Nephron (organoid): ENCODE data around the gene LGMN.
A peak's percentile ranks its signal among the peaks of the same experiment; 100 is the strongest.

Experiments
- H3K27ac Mint-ChIP-seq, 3 experiments: 2 replicates each; pipeline ENCODE4 v1.8.0; 2020; ENCODE audit warnings: mixed read lengths in 3 of 3, mild to moderate bottlenecking in 2 of 3, moderate library complexity in 1 of 3
- H3K27me3 Mint-ChIP-seq: 2 replicates; pipeline ENCODE4 v1.8.0; 2021; ENCODE audit warnings: low read depth, mild to moderate bottlenecking, moderate library complexity, mixed read lengths
- H3K36me3 Mint-ChIP-seq: 2 replicates; pipeline ENCODE4 v1.8.0; 2020; ENCODE audit warnings: low read depth, mixed read lengths
- H3K4me1 Mint-ChIP-seq: 2 replicates; pipeline ENCODE4 v1.8.0; 2020; ENCODE audit warnings: mixed read lengths
- H3K4me3 Mint-ChIP-seq, 3 experiments: 2 replicates each; pipeline ENCODE4 v1.8.0; 2020; ENCODE audit warnings: mild to moderate bottlenecking in 3 of 3, mixed read lengths in 3 of 3, moderate library complexity in 2 of 3
- H3K9me3 Mint-ChIP-seq: 2 replicates; pipeline ENCODE4 v1.8.0; 2020; ENCODE audit warnings: mixed read lengths
- CTCF ChIP-seq, 3 experiments: fragments of 200-600 bp; sonication (generic); IDR thresholded peaks; one replicate each; pipeline ENCODE4 v1.5.0; 2021; ENCODE audit warnings: antibody characterized with exemption in 3 of 3; ENCODE audit not compliant: unreplicated experiment in 3 of 3

LGMN gene

GRCh38 chr14:92698393-92698792 is 50.0 kb downstream of the LGMN start:
- Mint-ChIP-seq H3K4me1 (peaks cover 6% of the 10 kb centered on the region), H3K9me3 (no peaks in the 10 kb centered on the region), H3K27ac (no peak overlapping the region), H3K4me3 (no peak overlapping the region), H3K27me3 (peaks cover 11% of the 10 kb centered on the region), H3K36me3 (peaks cover 6% of the 10 kb centered on the region)
- no peak for TF ChIP-seq CTCF (IDR thresholded peaks at IDR 0.05; ENCODE audit: unreplicated experiment in 3 of 3)

GRCh38 chr14:92696366-92696765 is 52.1 kb downstream of the LGMN start:
- Mint-ChIP-seq H3K36me3 (no peaks in the 10 kb centered on the region), H3K27me3 (peaks cover 11% of the 10 kb centered on the region), H3K9me3 (no peaks in the 10 kb centered on the region), H3K4me3 (no peak overlapping the region), H3K27ac (no peak overlapping the region), H3K4me1 (peaks cover 6% of the 10 kb centered on the region)
- no peak for TF ChIP-seq CTCF (IDR thresholded peaks at IDR 0.05; ENCODE audit: unreplicated experiment in 3 of 3)

GRCh38 chr14:92695562-92695961 is 52.9 kb downstream of the LGMN start:
- no peak for TF ChIP-seq CTCF (IDR thresholded peaks at IDR 0.05; ENCODE audit: unreplicated experiment in 3 of 3)
- peaks cover 16% of the 10 kb centered on the region for H3K27me3 Mint-ChIP-seq
- no peaks in the 10 kb centered on the region for H3K9me3 Mint-ChIP-seq
- no peak overlapping the region for H3K27ac Mint-ChIP-seq
- peaks cover 6% of the 10 kb centered on the region for H3K4me1 Mint-ChIP-seq
- H3K4me3 Mint-ChIP-seq = no peak overlapping the region
- no peaks in the 10 kb centered on the region for H3K36me3 Mint-ChIP-seq

- Mint-ChIP-seq H3K36me3 (no peaks in the 10 kb centered on the region), H3K27ac (peak overlapping the region in 1 of 3 experiments; percentile 29), H3K27me3 (peaks cover 20% of the 10 kb centered on the region), H3K4me3 (no peak overlapping the region), H3K9me3 (no peaks in the 10 kb centered on the region), H3K4me1 (peaks cover 6% of the 10 kb centered on the region)
- TF ChIP-seq CTCF (IDR thresholded peaks at IDR 0.05; ENCODE audit: unreplicated experiment in 3 of 3) = no peak
Observed at GRCh38 chr14:92694807-92695206, 53.6 kb downstream of the LGMN start.

GRCh38 chr14:92693998-92694795 is 54.2 kb downstream of the LGMN start:
- peaks cover 6% of the 10 kb centered on the region for H3K4me1 Mint-ChIP-seq
- no peaks in the 10 kb centered on the region for H3K36me3 Mint-ChIP-seq
- no peak overlapping the region for H3K4me3 Mint-ChIP-seq
- TF ChIP-seq CTCF (IDR thresholded peaks at IDR 0.05; ENCODE audit: unreplicated experiment in 3 of 3) = no peak
- H3K27me3 Mint-ChIP-seq = peaks cover 20% of the 10 kb centered on the region
- peak overlapping the region in 1 of 3 experiments; percentile 29 for H3K27ac Mint-ChIP-seq
- no peaks in the 10 kb centered on the region for H3K9me3 Mint-ChIP-seq

GRCh38 chr14:92692822-92693226 is 55.6 kb downstream of the LGMN start:
- no peaks in the 10 kb centered on the region for H3K9me3 Mint-ChIP-seq
- H3K4me1 Mint-ChIP-seq = peaks cover 6% of the 10 kb centered on the region
- peaks cover 26% of the 10 kb centered on the region for H3K27me3 Mint-ChIP-seq
- no peak overlapping the region for H3K4me3 Mint-ChIP-seq
- H3K27ac Mint-ChIP-seq = no peak overlapping the region
- H3K36me3 Mint-ChIP-seq = no peaks in the 10 kb centered on the region
- no peak for TF ChIP-seq CTCF (IDR thresholded peaks at IDR 0.05; ENCODE audit: unreplicated experiment in 3 of 3)
